NCI-H2029 (cell line): ENCODE data around the gene PDLIM3.

Source experiments
- DNase-seq: peaks from one replicate; lab custom pipeline; 2025; lab: John Stamatoyannopoulos, UW

Gene PDLIM3

DNA sequence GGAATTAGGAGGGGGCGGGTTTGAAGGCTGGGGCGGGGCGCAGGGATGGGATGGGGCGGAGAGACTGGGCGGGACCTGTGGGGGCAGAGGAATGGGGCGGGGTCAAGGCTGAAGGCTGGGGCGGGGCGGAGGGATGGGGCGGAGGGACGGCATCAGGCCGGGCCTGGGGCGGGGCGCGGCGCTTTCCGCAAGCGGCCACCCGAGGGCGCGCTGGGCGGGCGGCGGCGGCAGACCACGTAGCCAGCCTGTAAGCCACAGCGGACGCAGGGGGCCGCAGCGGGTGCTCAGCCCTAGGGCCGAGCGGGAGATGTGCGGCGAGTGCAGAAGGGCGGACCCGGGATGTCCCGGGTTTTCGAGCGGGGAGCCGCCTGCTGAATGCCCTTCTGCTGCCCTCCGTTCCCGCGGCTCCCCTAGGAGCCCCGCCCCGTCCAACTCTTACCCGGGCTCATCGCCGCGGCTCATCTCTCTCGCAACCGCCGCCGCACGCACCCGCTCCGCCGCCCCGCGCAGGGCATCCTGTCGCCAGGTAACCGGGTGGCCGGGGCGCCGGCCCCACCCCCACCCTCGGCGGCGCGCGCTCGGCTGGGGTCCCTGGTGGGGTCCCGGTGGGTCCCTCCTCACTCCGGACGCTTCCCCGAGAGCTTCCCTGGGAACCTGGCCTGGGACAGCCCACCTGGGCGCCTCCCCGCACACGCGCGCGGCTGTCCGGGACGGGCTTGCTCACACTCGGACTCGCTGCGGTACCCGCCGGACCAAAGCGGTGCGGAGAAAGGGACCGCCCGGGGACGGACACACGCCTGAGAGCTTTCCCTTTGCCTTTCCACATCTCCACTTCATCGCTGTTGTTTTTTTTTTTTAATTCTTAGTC, 63.8 kb downstream of the PDLIM3 start, which contains the start of gene CCDC110:
CCDC110 (minus strand) TSS at position 499 of the 868 bp plus-strand sequence; CDS start at position 449, 50 bp downstream.
- peak; percentile 84 for DNase-seq

GRCh38 chr4:185470501-185471195, 64.7 kb downstream of the PDLIM3 start:
- peak; percentile 51 for DNase-seq

DNA sequence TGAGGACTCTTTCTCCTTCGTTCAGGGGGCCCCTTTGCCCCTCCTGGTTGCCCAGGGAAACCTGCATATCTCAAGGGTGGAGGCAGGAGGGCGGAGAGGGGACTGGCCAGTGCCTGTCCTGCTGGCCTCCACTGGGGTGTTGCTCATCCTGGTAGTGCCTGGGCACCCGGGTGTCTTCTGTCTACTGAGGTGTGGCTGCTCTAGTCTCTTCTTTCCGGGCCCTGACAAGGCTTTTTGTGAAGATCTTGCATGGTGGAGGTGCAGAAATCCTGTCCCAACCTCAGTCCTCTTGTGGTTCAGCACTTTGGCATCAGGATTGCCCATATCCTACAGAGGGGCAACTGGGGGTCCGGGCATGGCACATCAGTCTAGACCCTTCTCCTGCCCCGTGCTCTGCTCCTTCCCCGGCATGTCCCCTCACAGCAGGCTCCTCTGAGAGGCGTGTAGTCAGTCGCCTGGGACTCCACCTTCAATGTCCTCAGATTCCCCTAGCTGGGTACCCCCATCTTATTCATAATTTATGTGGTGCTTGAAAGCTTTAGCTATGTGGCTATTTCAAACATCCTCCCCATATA, 65.6 kb downstream of the PDLIM3 start:
- no peak for DNase-seq

DNA sequence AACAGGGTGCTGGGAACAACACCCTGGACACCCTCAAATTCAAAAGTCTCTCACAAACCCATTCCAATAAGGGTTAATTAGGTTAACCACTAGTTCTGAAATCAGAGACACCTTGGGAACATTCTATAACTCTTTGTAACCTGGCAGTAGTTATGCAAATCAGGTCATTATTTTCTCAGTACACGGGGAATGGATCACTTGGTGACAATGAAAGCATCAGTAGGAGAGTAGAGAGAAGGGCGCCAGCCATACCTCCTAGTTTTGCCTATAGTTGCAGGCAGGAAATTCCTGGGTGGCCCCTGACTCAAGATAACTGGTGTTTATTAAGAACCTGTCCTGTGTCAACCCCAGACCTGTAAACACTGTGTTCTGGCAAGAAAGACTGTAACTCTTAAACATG, 66.3 kb downstream of the PDLIM3 start:
- DNase-seq: no peak

GRCh38 chr4:185467991-185468390, 67.3 kb downstream of the PDLIM3 start:
- no peak for DNase-seq

GRCh38 chr4:185467101-185467500, 68.2 kb downstream of the PDLIM3 start:
- DNase-seq: no peak

GRCh38 chr4:185465707-185466106, 69.6 kb downstream of the PDLIM3 start:
- no peak for DNase-seq

DNA sequence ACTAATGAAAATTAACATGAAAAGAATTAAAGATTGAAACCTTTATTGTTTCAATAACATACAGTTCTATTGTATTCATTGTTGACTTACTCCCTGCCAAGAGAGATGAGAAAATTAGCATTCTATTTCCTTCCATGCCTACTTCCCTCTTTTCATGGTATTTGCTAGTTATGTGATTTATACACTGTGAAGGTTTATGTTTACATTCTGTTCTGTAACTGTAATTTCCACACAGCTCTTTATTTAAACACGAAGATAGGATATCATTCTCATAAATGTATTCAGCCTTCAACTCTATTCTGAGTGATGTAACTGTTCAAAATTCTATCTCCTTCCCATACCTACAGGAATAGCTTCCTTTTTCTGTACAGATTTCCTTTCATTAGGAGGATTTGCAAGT, 70.4 kb downstream of the PDLIM3 start:
- peak; percentile 12 for DNase-seq

GRCh38 chr4:185464183-185464582, 71.1 kb downstream of the PDLIM3 start:
- no peak for DNase-seq

GRCh38 chr4:185463541-185463940, 71.8 kb downstream of the PDLIM3 start:
- no peak for DNase-seq

GRCh38 chr4:185461565-185461964, 73.7 kb downstream of the PDLIM3 start:
- no peak for DNase-seq

GRCh38 chr4:185457136-185457535, 78.2 kb downstream of the PDLIM3 start:
- peak; percentile 7 for DNase-seq

DNA sequence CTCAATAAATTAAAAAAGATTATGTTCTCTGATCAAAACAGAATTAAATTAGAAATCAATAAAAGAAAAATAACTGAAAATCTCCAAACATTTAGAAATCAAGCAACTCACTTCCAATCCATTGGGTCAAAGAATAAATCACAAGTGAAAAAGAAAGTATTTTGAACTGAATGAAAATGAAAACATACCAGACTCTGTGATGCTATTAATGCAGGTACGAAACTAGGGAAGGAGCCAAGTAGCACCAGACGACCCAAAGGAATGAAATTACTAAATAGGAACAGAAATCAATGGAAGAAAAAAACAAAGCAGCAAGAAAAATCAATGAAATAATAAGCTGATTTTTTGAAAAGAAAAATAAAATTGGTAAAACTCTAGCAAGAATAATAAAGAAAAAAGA, 79.2 kb downstream of the PDLIM3 start:
- no peak for DNase-seq
